IgD-negative memory B cell (primary cell): Measurements from ENCODE around the gene CD33. TPM values are rescaled to one million over a fixed set of nuclear protein-coding genes. Genes with fewer than 3 reads are reported as not detected.

Experiments used
- H3K27ac Mint-ChIP-seq, 3 donors: one replicate each; pipeline ENCODE4 v1.8.0; 2020 to 2022; ENCODE audit warnings: mild to moderate bottlenecking in 3 of 3, mixed read lengths in 3 of 3, moderate library complexity in 1 of 3
- H3K27me3 Mint-ChIP-seq: one replicate; pipeline ENCODE4 v1.8.0; 2021; ENCODE audit warnings: mixed read lengths
- H3K36me3 Mint-ChIP-seq: one replicate; pipeline ENCODE4 v1.8.0; 2020; ENCODE audit warnings: mild to moderate bottlenecking, mixed read lengths
- H3K4me1 Mint-ChIP-seq, 3 donors: one replicate each; pipeline ENCODE4 v1.8.0; 2020 to 2022; ENCODE audit warnings: mixed read lengths in 3 of 3, mild to moderate bottlenecking in 1 of 3
- H3K4me3 Mint-ChIP-seq, 4 donors: one replicate each; pipeline ENCODE4 v1.8.0; 2020 to 2022; ENCODE audit warnings: mild to moderate bottlenecking in 4 of 4, mixed read lengths in 4 of 4, moderate library complexity in 3 of 4
- H3K9me3 Mint-ChIP-seq, 3 donors: one replicate each; pipeline ENCODE4 v1.8.0; 2020 to 2021; ENCODE audit warnings: mixed read lengths in 3 of 3, mild to moderate bottlenecking in 1 of 3
- polyA plus RNA-seq: library from polyadenylated mRNA; unstranded; fragments of 300-500 nt; fragmentation: Illumina TruSeq; gene quantifications from one replicate; pipeline ENCODE4 v1.2.3, GENCODE V29; 2021

CD33 gene
- polyA plus RNA-seq, 1 donor from 2014 or later: 0.55 TPM

DNA sequence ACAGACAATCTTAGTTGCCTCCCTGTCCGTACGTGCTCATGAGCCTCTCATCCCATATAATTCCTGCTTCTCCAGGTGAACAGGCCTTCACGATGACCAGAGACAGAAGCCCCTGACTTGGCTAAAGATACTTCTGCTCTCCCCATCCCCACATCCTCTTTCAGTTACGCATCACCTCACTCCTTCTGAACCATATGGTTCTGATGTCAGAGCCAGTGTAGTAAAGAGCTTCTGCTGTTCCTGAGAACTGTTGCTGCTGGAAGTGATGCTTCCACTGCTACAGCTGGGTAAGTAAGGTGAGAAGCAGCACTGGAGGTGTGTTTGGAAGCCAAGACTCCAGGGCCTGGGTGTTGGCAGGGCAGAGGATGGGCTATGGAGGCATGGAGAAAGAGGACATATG lies 38.9 kb downstream of the CD33 start:
- H3K9me3 Mint-ChIP-seq: no peaks in the 10 kb centered on the region
- no peaks in the 10 kb centered on the region for H3K36me3 Mint-ChIP-seq
- no peak overlapping the region for H3K27ac Mint-ChIP-seq
- no peak overlapping the region for H3K4me3 Mint-ChIP-seq
- peaks cover 8% of the 10 kb centered on the region for H3K27me3 Mint-ChIP-seq
- H3K4me1 Mint-ChIP-seq: no peaks in the 10 kb centered on the region

DNA sequence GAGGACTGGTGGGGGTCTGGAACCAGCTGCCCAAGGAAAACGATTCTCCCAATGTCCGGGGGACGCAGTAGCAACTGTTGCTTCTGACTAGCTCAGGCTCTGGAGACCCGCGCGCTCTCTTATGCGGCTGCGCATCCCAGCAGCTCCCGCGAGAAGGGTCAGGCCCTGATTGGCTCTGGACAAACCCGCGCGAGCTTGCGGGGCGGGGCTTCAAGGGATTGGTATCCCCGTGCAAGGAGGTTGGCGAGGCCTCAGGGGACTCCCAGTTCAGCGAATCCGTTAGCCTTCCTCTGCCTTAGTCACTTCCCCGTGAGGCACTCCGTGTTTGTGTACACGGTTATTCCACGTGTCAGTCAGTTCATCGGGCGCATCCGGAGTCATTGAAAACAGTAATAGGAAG lies 46.2 kb downstream of the CD33 start:
- peaks cover 0 to 2% (median 0%) of the 10 kb centered on the region in 3 donors for H3K9me3 Mint-ChIP-seq
- H3K4me3 Mint-ChIP-seq: no peak overlapping the region
- no peaks in the 10 kb centered on the region for H3K36me3 Mint-ChIP-seq
- no peaks in the 10 kb centered on the region for H3K27me3 Mint-ChIP-seq
- H3K4me1 Mint-ChIP-seq: no peaks in the 10 kb centered on the region
- no peak overlapping the region for H3K27ac Mint-ChIP-seq

DNA sequence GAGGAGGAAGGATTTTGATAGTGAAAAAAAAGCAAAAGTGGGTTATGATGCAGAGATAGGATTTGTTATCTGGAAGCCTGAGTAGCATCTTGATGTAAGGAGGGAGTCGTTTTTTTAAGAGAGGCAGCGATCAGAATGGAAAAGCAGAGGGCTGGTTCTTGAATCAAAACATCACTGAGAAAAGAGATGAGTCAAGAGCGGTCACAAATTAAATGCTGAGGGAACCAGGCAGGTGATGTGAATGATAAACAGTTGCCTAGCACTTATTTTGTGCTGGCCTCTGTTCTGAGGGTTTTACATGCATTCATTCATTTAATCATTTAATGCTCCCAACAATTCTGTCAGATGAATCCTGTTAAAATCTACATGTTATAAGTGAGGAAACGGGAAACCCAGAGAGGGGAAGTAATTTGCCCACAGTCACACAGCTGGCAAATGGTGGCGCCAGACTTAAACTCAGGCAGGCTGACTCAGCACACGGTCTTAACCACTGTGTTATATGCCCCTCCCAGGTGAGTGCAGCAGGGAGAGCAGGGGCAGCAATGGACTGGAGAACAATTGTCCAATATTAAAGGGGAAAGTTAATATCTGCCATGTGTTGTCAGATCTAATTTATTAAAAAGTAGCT lies 47.4 kb downstream of the CD33 start:
- no peak overlapping the region for H3K4me3 Mint-ChIP-seq
- peak overlapping the region in 1 of 3 donors; percentile 61 for H3K27ac Mint-ChIP-seq
- H3K4me1 Mint-ChIP-seq: no peaks in the 10 kb centered on the region
- H3K9me3 Mint-ChIP-seq: peaks cover 0 to 2% (median 0%) of the 10 kb centered on the region in 3 donors
- no peaks in the 10 kb centered on the region for H3K27me3 Mint-ChIP-seq
- no peaks in the 10 kb centered on the region for H3K36me3 Mint-ChIP-seq

DNA sequence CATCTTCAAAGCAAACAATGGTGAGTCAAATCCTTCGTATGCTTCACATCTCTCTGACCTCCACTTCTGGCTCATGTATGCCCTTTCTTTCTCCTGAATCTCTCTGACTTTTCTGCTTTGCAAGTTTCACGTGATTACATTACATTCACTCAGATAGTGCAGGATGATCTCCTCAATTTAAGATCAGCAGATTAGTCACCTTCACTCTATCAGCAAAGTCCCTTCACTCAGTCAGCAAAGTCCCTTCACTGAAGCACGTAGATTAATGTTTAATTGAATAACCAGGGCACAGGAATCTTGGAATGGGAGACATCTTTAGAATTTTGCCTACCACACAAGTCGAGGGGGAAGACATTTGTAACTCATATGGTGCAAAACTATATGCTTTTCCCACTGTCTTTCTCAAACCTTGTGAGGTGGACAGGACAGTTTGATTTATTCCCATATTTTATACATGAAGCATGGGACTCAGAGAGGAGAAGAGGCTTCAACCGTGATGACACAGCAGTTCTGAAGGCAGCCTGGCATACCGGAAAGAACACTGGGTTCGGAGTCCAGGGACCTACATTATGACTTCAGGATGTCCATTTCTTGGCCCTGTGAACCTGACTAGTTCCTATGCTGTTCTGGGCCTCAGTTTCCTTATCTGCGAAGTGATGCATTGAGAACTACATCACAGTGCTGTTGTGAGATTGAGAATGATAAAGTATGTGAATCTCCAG lies 49.3 kb downstream of the CD33 start:
- Mint-ChIP-seq H3K9me3 (peaks cover 0 to 4% (median 0%) of the 10 kb centered on the region in 3 donors), H3K4me1 (no peaks in the 10 kb centered on the region), H3K27me3 (peaks cover 4% of the 10 kb centered on the region), H3K4me3 (no peak overlapping the region), H3K27ac (no peak overlapping the region), H3K36me3 (peaks cover 1% of the 10 kb centered on the region)

DNA sequence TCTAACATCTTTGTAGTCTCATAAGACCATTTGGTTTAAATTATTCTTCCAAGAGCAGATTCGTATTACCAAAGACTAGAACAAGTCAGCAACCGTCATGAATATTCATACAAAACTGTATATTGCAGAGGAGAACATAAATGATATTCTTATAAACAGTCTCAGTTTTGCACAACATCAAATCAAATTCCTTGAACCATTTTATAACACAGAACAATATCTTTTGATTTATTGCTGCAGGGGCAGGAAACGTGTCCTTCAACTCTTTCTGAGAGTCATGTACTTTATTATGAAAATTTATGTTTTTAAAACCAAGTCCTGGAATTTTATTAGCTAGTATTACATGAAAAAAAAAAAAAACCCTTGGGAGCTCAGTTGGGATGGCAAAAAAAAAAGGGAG lies 52.2 kb downstream of the CD33 start:
- peaks cover 1% of the 10 kb centered on the region for H3K36me3 Mint-ChIP-seq
- no peak overlapping the region for H3K4me3 Mint-ChIP-seq
- H3K27me3 Mint-ChIP-seq: peaks cover 4% of the 10 kb centered on the region
- no peak overlapping the region for H3K27ac Mint-ChIP-seq
- H3K4me1 Mint-ChIP-seq: no peaks in the 10 kb centered on the region
- peaks cover 1 to 4% (median 3%) of the 10 kb centered on the region in 3 donors for H3K9me3 Mint-ChIP-seq

DNA sequence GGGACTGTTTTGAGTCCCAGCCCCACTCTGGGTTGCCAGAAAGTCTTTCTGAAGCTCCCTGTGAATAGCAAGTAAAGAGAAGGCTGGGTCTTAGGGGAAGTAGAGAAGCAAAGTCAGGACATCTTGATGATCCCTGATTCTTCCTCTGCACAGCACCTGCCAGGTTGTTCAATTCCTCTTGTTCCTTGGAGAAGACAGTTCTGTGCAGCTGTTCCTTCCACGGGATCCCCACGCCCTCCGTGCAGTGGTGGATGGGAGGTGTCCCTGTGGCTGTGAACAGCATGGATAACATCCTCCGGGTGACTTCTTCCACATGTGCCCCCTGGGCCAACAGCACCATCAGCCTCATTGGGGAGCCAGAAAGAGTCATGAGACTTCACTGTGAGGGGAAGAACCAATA lies 57.5 kb downstream of the CD33 start:
- H3K4me3 Mint-ChIP-seq: peak overlapping the region in 1 of 4 donors; percentile 77
- H3K27me3 Mint-ChIP-seq: peaks cover 9% of the 10 kb centered on the region
- peaks cover 4 to 7% (median 6%) of the 10 kb centered on the region in 3 donors for H3K9me3 Mint-ChIP-seq
- H3K4me1 Mint-ChIP-seq: no peaks in the 10 kb centered on the region
- H3K36me3 Mint-ChIP-seq: peaks cover 1% of the 10 kb centered on the region
- no peak overlapping the region for H3K27ac Mint-ChIP-seq

DNA sequence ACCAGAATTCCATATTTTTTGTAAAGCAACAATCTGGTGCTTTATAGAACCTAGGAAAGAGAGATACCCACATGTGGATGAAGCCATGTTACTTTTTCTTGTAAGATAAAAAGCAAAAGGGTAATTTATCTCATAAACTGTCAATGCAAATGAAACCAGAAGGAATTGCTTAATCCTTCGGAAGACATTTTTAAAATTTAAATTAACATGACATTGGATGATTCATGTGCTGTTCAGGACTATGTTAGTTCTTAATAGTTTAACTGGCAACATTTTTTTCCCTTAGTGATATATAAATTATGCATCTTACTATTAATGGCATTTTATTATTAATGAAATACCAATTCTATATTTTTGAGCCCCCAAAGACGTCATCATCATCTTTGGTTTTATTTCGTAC lies 60.8 kb downstream of the CD33 start:
- Mint-ChIP-seq H3K9me3 (peaks cover 0 to 5% (median 4%) of the 10 kb centered on the region in 3 donors), H3K36me3 (no peaks in the 10 kb centered on the region), H3K27me3 (peaks cover 5% of the 10 kb centered on the region), H3K4me1 (no peaks in the 10 kb centered on the region), H3K27ac (peak overlapping the region in 1 of 3 donors; percentile 78), H3K4me3 (no peak overlapping the region)

Other genes with a start within 250 kb of the CD33 start
- gene KLK7, start 241.2 kb upstream of the CD33 start, polyA plus RNA-seq: not detected
- gene KLK8, start 223.5 kb upstream of the CD33 start, polyA plus RNA-seq: not detected
- not detected for gene KLK10, start 205.4 kb upstream of the CD33 start, polyA plus RNA-seq
- not detected for gene KLK11, start 198.5 kb upstream of the CD33 start, polyA plus RNA-seq
- not detected for gene KLK12, start 190.1 kb upstream of the CD33 start, polyA plus RNA-seq
- gene KLK13, start 160.0 kb upstream of the CD33 start, polyA plus RNA-seq: not detected
- gene KLK14, start 142.2 kb upstream of the CD33 start, polyA plus RNA-seq: not detected
- 2.8 TPM for gene CTU1, start 116.7 kb upstream of the CD33 start, polyA plus RNA-seq
- 0.21 TPM for gene SIGLEC9, start 100.2 kb upstream of the CD33 start, polyA plus RNA-seq
- not detected for gene SIGLEC7, start 82.8 kb upstream of the CD33 start, polyA plus RNA-seq
- gene SIGLECL1, start 26.0 kb downstream of the CD33 start, polyA plus RNA-seq: not detected
- gene IGLON5, start 86.6 kb downstream of the CD33 start, polyA plus RNA-seq: not detected
- gene VSIG10L, start 117.1 kb downstream of the CD33 start, polyA plus RNA-seq: 1.5 TPM
- 91.4 TPM for gene ETFB, start 141.3 kb downstream of the CD33 start, polyA plus RNA-seq
- not detected for gene CLDND2, start 143.9 kb downstream of the CD33 start, polyA plus RNA-seq
- 66.0 TPM for gene NKG7, start 147.6 kb downstream of the CD33 start, polyA plus RNA-seq
- 0.24 TPM for gene LIM2, start 162.9 kb downstream of the CD33 start, polyA plus RNA-seq
- gene C19orf84, start 165.5 kb downstream of the CD33 start, polyA plus RNA-seq: not detected
- gene SIGLEC10, start 192.6 kb downstream of the CD33 start, polyA plus RNA-seq: 83.2 TPM
- not detected for gene SIGLEC8, start 233.4 kb downstream of the CD33 start, polyA plus RNA-seq